GM12872 (cell line): ENCODE results near the gene MAGI2.

Experiments
- CTCF ChIP-seq: IDR thresholded peaks from 3 replicates; pipeline ENCODE4 v1.5.1; 2011; ENCODE audit warnings: low read depth, mild to moderate bottlenecking, low read length, moderate library complexity; ENCODE audit not compliant: insufficient read depth

MAGI2 gene

GRCh38 chr7:78127009-78127408, 1326.5 kb downstream of the MAGI2 start:
- no peak for TF ChIP-seq CTCF

- TF ChIP-seq CTCF: no peak
Observed at GRCh38 chr7:78125884-78126283, 1327.6 kb downstream of the MAGI2 start.

GRCh38 chr7:78124216-78124615, 1329.3 kb downstream of the MAGI2 start:
- TF ChIP-seq CTCF: no peak

GRCh38 chr7:78121888-78122287, 1331.6 kb downstream of the MAGI2 start:
- TF ChIP-seq CTCF: no peak

GRCh38 chr7:78118470-78118869, 1335.0 kb downstream of the MAGI2 start:
- TF ChIP-seq CTCF: no peak

- TF ChIP-seq CTCF: no peak
Observed at GRCh38 chr7:78115876-78116275, 1337.6 kb downstream of the MAGI2 start.

- no peak for TF ChIP-seq CTCF
Observed at GRCh38 chr7:78114993-78115392, 1338.5 kb downstream of the MAGI2 start.

- no peak for TF ChIP-seq CTCF
Observed at GRCh38 chr7:78112488-78112887, 1341.0 kb downstream of the MAGI2 start.
